ENCODE results near the gene MAP6.
"Not testable (repeated sequence)": the region's sequence is repeated elsewhere in the genome, so short reads cannot be mapped to it uniquely, and the experiment has no call there.

MAP6 gene

GRCh38 chr11:75705541-75705940 lies 36.7 kb upstream of the MAP6 start:
- no peak overlapping the region for H3K4me3 ChIP-seq (replicated peaks; ENCODE audit: low read depth, low read length)
- TF ChIP-seq CTCF (IDR thresholded peaks at IDR 0.05; ENCODE audit: low read length, missing control alignments), result no peak
- no peak for DNase-seq (ENCODE audit: low read depth)

- DNase-seq (ENCODE audit: low read depth), result no peak
- no peak for TF ChIP-seq CTCF (IDR thresholded peaks at IDR 0.05; ENCODE audit: low read length, missing control alignments)
- H3K4me3 ChIP-seq (replicated peaks; ENCODE audit: low read depth, low read length), result no peak overlapping the region
Measured at GRCh38 chr11:75703695-75704237, 34.9 kb upstream of the MAP6 start.

- no peak for TF ChIP-seq CTCF (IDR thresholded peaks at IDR 0.05; ENCODE audit: low read length, missing control alignments)
- H3K4me3 ChIP-seq (replicated peaks; ENCODE audit: low read depth, low read length), result no peak overlapping the region
- DNase-seq (ENCODE audit: low read depth), result no peak
Measured at GRCh38 chr11:75700940-75701339, 32.1 kb upstream of the MAP6 start.

GRCh38 chr11:75697906-75698581 lies 29.2 kb upstream of the MAP6 start:
- no peak for TF ChIP-seq CTCF (IDR thresholded peaks at IDR 0.05; ENCODE audit: low read length, missing control alignments)
- H3K4me3 ChIP-seq (replicated peaks; ENCODE audit: low read depth, low read length), result no peak overlapping the region
- no peak for DNase-seq (ENCODE audit: low read depth)

- no peak for TF ChIP-seq CTCF (IDR thresholded peaks at IDR 0.05; ENCODE audit: low read length, missing control alignments)
- no peak for DNase-seq (ENCODE audit: low read depth)
- H3K4me3 ChIP-seq (replicated peaks; ENCODE audit: low read depth, low read length), result no peak overlapping the region
Measured at GRCh38 chr11:75691804-75692203, 23.0 kb upstream of the MAP6 start.

- no peak for DNase-seq (ENCODE audit: low read depth)
- no peak overlapping the region for H3K4me3 ChIP-seq (replicated peaks; ENCODE audit: low read depth, low read length)
- no peak for TF ChIP-seq CTCF (IDR thresholded peaks at IDR 0.05; ENCODE audit: low read length, missing control alignments)
Measured at GRCh38 chr11:75689863-75690609, 21.2 kb upstream of the MAP6 start.

- H3K4me3 ChIP-seq (replicated peaks; ENCODE audit: low read depth, low read length); DNase-seq (ENCODE audit: low read depth): not testable (repeated sequence)
Measured at GRCh38 chr11:75683856-75684255, 15.0 kb upstream of the MAP6 start.

Measured in fibroblast of pulmonary artery (primary cell).